GM12878 (cell line): Measurements from ENCODE around the gene GUCA1A. TPM values are rescaled to one million over a fixed set of nuclear protein-coding genes. Genes with fewer than 3 reads are reported as not detected.

Experiments used
- ATF7 ChIP-seq: fragments of 450-650 bp; IDR thresholded peaks from 2 replicates; pipeline ENCODE4 v1.6.1; 2016; ENCODE audit warnings: low read depth, mild to moderate bottlenecking
- BCLAF1 ChIP-seq: fragments of 450-650 bp; IDR thresholded peaks from 2 replicates; pipeline ENCODE4 v1.6.1; 2017; ENCODE audit warnings: antibody characterized with exemption, mild to moderate bottlenecking, moderate library complexity
- EGR1 ChIP-seq, 2 experiments: IDR thresholded peaks; 1 replicate in 1 of 2; 2 replicates in 1 of 2; pipeline ENCODE4 v1.6.1; 2011 to 2012; ENCODE audit warnings: low read depth in 2 of 2, low read length in 2 of 2, borderline replicate concordance in 1 of 2, mild to moderate bottlenecking in 1 of 2, moderate library complexity in 1 of 2
- MEF2B ChIP-seq: fragments of 450-650 bp; IDR thresholded peaks from 2 replicates; pipeline ENCODE4 v1.6.1; 2018; ENCODE audit warnings: mild to moderate bottlenecking, moderate library complexity; ENCODE audit not compliant: partially characterized antibody, poor library complexity, severe bottlenecking
- MTA2 ChIP-seq: fragments of 450-650 bp; IDR thresholded peaks from 2 replicates; pipeline ENCODE4 v1.6.1; 2016; ENCODE audit warnings: low read depth, mild to moderate bottlenecking, moderate library complexity
- NR2C1 ChIP-seq: fragments of 450-650 bp; IDR thresholded peaks from 2 replicates; pipeline ENCODE4 v1.6.1; 2017; ENCODE audit warnings: antibody characterized with exemption, mild to moderate bottlenecking, moderate library complexity
- NR2C2 ChIP-seq: IDR thresholded peaks from 2 replicates; pipeline ENCODE4 v1.6.1; 2011; ENCODE audit warnings: borderline replicate concordance, low read depth; ENCODE audit not compliant: control insufficient read depth, insufficient read length
- RCOR1 ChIP-seq: conservative IDR thresholded peaks from 2 replicates; pipeline ENCODE4 v1.6.1; 2012; ENCODE audit warnings: low read depth, low read length, improper control_type of control experiment
- SP1 ChIP-seq: IDR thresholded peaks from one replicate; pipeline ENCODE4 v1.6.1; 2011; ENCODE audit warnings: low read depth, low read length
- TAF1 ChIP-seq: IDR thresholded peaks from 2 replicates; pipeline ENCODE4 v1.6.1; 2011; ENCODE audit warnings: mild to moderate bottlenecking, low read depth, low read length, borderline replicate concordance
- ZNF217 ChIP-seq: fragments of 450-650 bp; IDR thresholded peaks from 2 replicates; pipeline ENCODE4 v1.6.1; 2017; ENCODE audit warnings: antibody characterized with exemption, mild to moderate bottlenecking
- polyA plus RNA-seq, 11 experiments: library from polyadenylated mRNA; depleted of rRNA in 4 of 11; unstranded in 6 of 11; stranded (reverse) in 5 of 11; fragments of >200 nt; fragmentation: Nextera tagmentation in 4 of 11; fragmentation: Illumina TruSeq in 1 of 11; extraction: Ambion mirVana in 4 of 11; extraction: Trizol in 1 of 11; gene quantifications; 1 replicate in 1 of 11; 2 replicates in 10 of 11; pipeline versions ENCODE4 v1.2.1 to v1.2.3, GENCODE V29; 2011 to 2016; ENCODE audit warnings: inconsistent platforms in 2 of 11, missing spikeins in 2 of 11, low read depth in 1 of 11
- total RNA-seq, 4 experiments: library from RNA; depleted of rRNA in 3 of 4; stranded (reverse); fragments of >200 nt in 3 of 4; fragmentation: Illumina TruSeq in 1 of 4; extraction: Trizol in 1 of 4; gene quantifications; 2 replicates each; pipeline versions ENCODE4 v1.2.1 to v1.2.3, GENCODE V29; 2013 to 2021
- TF ChIP-seq, protein P1 (sequence below): IDR thresholded peaks from 2 replicates; pipeline ENCODE4 v1.6.1; 2011; ENCODE audit warnings: borderline replicate concordance, low read depth, mild to moderate bottlenecking, moderate library complexity, low read length; ENCODE audit not compliant: insufficient read depth, poor library complexity, severe bottlenecking
- TF ChIP-seq, protein P2 (sequence below): fragments of 450-650 bp; IDR thresholded peaks from 2 replicates; pipeline ENCODE4 v1.6.1; 2017; ENCODE audit warnings: mild to moderate bottlenecking, moderate library complexity
- TF ChIP-seq, protein P3 (sequence below): fragments of 450-650 bp; IDR thresholded peaks from 2 replicates; pipeline ENCODE4 v1.6.1; 2014; ENCODE audit warnings: mild to moderate bottlenecking
- TF ChIP-seq, protein P4 (sequence below): fragments of 450-650 bp; IDR thresholded peaks from 2 replicates; pipeline ENCODE4 v1.6.1; 2018; ENCODE audit warnings: mild to moderate bottlenecking, low read depth, moderate library complexity; ENCODE audit not compliant: partially characterized antibody

Gene GUCA1A
- total and polyA plus RNA-seq, 10 of the 15 experiments (the other 5 are each of a cell fraction or from before 2014, with no cell fraction given), result not detected

- TF ChIP-seq MTA2 (peak; percentile 86), SP1 (no peak), NR2C2 (peak; percentile 94), ATF7 (no peak; the same call in 1 of the 2 replicates), ZNF217 (no peak), RCOR1 (no peak), MEF2B (peak; percentile 14), TAF1 (peak; percentile 99), BCLAF1 (no peak), NR2C1 (peak; percentile 100), EGR1 (IDR thresholded peaks at IDR 0.05; ENCODE audit: borderline replicate concordance in 1 of 2, low read depth in 2 of 2, low read length in 2 of 2) (peak in 1 of 2 experiments; percentile 41; a peak in 1 of 3 replicates)
- TF ChIP-seq, protein P1, sequence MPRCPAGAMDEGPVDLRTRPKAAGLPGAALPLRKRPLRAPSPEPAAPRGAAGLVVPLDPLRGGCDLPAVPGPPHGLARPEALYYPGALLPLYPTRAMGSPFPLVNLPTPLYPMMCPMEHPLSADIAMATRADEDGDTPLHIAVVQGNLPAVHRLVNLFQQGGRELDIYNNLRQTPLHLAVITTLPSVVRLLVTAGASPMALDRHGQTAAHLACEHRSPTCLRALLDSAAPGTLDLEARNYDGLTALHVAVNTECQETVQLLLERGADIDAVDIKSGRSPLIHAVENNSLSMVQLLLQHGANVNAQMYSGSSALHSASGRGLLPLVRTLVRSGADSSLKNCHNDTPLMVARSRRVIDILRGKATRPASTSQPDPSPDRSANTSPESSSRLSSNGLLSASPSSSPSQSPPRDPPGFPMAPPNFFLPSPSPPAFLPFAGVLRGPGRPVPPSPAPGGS, result no peak
- TF ChIP-seq, protein P2, sequence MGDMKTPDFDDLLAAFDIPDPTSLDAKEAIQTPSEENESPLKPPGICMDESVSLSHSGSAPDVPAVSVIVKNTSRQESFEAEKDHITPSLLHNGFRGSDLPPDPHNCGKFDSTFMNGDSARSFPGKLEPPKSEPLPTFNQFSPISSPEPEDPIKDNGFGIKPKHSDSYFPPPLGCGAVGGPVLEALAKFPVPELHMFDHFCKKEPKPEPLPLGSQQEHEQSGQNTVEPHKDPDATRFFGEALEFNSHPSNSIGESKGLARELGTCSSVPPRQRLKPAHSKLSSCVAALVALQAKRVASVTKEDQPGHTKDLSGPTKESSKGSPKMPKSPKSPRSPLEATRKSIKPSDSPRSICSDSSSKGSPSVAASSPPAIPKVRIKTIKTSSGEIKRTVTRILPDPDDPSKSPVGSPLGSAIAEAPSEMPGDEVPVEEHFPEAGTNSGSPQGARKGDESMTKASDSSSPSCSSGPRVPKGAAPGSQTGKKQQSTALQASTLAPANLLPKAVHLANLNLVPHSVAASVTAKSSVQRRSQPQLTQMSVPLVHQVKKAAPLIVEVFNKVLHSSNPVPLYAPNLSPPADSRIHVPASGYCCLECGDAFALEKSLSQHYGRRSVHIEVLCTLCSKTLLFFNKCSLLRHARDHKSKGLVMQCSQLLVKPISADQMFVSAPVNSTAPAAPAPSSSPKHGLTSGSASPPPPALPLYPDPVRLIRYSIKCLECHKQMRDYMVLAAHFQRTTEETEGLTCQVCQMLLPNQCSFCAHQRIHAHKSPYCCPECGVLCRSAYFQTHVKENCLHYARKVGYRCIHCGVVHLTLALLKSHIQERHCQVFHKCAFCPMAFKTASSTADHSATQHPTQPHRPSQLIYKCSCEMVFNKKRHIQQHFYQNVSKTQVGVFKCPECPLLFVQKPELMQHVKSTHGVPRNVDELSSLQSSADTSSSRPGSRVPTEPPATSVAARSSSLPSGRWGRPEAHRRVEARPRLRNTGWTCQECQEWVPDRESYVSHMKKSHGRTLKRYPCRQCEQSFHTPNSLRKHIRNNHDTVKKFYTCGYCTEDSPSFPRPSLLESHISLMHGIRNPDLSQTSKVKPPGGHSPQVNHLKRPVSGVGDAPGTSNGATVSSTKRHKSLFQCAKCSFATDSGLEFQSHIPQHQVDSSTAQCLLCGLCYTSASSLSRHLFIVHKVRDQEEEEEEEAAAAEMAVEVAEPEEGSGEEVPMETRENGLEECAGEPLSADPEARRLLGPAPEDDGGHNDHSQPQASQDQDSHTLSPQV, result 0 out of 2 replicates have a peak, but pooled peaks have one; percentile 26
- TF ChIP-seq, protein P3, sequence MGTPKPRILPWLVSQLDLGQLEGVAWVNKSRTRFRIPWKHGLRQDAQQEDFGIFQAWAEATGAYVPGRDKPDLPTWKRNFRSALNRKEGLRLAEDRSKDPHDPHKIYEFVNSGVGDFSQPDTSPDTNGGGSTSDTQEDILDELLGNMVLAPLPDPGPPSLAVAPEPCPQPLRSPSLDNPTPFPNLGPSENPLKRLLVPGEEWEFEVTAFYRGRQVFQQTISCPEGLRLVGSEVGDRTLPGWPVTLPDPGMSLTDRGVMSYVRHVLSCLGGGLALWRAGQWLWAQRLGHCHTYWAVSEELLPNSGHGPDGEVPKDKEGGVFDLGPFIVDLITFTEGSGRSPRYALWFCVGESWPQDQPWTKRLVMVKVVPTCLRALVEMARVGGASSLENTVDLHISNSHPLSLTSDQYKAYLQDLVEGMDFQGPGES, result no peak
- TF ChIP-seq, protein P4, sequence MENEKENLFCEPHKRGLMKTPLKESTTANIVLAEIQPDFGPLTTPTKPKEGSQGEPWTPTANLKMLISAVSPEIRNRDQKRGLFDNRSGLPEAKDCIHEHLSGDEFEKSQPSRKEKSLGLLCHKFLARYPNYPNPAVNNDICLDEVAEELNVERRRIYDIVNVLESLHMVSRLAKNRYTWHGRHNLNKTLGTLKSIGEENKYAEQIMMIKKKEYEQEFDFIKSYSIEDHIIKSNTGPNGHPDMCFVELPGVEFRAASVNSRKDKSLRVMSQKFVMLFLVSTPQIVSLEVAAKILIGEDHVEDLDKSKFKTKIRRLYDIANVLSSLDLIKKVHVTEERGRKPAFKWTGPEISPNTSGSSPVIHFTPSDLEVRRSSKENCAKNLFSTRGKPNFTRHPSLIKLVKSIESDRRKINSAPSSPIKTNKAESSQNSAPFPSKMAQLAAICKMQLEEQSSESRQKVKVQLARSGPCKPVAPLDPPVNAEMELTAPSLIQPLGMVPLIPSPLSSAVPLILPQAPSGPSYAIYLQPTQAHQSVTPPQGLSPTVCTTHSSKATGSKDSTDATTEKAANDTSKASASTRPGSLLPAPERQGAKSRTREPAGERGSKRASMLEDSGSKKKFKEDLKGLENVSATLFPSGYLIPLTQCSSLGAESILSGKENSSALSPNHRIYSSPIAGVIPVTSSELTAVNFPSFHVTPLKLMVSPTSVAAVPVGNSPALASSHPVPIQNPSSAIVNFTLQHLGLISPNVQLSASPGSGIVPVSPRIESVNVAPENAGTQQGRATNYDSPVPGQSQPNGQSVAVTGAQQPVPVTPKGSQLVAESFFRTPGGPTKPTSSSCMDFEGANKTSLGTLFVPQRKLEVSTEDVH, result peak; percentile 77
Observed at GRCh38 chr6:42217519-42218367, 44.6 kb downstream of the GUCA1A start, which contains the start of gene MRPS10 (continued).
